Measurements from ENCODE around the gene SEPTIN11.

DNA sequence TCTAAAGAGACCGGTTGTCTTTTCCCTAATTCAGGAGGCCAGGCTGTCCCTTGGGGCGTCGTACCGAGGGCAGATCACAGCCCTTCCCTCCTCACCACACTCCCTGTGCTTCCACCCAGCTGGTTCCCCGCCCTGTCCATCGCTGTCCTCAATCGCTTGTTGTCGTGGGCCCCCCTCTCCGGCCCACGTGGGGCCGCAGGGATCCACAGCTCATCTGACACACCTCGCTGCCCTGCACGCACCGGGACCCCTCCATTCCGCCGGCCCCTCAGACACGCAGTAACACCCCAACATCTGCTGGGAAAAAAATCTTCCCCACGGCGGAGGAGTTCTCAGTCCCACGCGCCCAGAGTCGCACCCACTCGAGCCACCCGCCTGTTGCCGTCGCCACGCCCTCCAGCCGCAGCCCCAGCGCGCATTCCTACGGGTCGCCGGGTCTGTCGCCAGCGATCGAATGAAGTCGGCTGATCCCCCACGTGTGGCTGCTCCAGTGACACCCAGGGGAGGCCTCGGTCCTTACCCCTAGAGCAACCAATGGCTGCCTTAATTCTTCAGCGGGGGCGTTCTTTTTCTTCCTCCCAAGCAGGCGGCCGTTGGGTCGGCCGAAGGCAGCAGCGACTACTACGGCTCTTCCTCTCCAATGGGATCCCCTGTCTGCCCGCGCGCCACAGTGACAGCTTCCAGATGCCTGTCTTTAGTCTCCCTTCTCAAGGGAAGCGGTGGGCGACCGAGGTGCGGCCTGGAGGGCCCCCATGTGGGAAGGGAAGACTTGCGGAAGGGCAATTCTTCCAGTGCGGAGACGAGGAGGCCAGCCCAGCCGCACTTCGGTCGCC, 893 bp upstream of the SEPTIN11 start:
- TF ChIP-seq TCF12 (IDR thresholded peaks at IDR 0.05; ENCODE audit: low read depth) (no peak), TAF1 (IDR thresholded peaks at IDR 0.05; ENCODE audit: low read depth) (no peak), RAD21 (IDR thresholded peaks at IDR 0.05; ENCODE audit: low read depth) (no peak), EP300 (IDR thresholded peaks at IDR 0.05; ENCODE audit: borderline replicate concordance) (no peak), FOXM1 (IDR thresholded peaks at IDR 0.05; ENCODE audit: borderline replicate concordance, low read depth) (no peak)
- TF ChIP-seq, protein P1, sequence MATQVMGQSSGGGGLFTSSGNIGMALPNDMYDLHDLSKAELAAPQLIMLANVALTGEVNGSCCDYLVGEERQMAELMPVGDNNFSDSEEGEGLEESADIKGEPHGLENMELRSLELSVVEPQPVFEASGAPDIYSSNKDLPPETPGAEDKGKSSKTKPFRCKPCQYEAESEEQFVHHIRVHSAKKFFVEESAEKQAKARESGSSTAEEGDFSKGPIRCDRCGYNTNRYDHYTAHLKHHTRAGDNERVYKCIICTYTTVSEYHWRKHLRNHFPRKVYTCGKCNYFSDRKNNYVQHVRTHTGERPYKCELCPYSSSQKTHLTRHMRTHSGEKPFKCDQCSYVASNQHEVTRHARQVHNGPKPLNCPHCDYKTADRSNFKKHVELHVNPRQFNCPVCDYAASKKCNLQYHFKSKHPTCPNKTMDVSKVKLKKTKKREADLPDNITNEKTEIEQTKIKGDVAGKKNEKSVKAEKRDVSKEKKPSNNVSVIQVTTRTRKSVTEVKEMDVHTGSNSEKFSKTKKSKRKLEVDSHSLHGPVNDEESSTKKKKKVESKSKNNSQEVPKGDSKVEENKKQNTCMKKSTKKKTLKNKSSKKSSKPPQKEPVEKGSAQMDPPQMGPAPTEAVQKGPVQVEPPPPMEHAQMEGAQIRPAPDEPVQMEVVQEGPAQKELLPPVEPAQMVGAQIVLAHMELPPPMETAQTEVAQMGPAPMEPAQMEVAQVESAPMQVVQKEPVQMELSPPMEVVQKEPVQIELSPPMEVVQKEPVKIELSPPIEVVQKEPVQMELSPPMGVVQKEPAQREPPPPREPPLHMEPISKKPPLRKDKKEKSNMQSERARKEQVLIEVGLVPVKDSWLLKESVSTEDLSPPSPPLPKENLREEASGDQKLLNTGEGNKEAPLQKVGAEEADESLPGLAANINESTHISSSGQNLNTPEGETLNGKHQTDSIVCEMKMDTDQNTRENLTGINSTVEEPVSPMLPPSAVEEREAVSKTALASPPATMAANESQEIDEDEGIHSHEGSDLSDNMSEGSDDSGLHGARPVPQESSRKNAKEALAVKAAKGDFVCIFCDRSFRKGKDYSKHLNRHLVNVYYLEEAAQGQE (IDR thresholded peaks at IDR 0.05; ENCODE audit: low read depth) = no peak
- TF ChIP-seq, protein P2, sequence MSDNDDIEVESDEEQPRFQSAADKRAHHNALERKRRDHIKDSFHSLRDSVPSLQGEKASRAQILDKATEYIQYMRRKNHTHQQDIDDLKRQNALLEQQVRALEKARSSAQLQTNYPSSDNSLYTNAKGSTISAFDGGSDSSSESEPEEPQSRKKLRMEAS (IDR thresholded peaks at IDR 0.05) = no peak
